Measurements from ENCODE around the gene ATP9B. TPM values are rescaled to one million over a fixed set of nuclear protein-coding genes. Genes with fewer than 3 reads are reported as not detected.

Gene ATP9B
- total and polyA plus RNA-seq, 7 donors, result 6.5 to 66.5 (median 28.1) TPM

GRCh38 chr18:79355433-79356335 lies 286.5 kb downstream of the ATP9B start:
- no peaks in the 10 kb centered on the region for H3K27me3 ChIP-seq
- peaks cover 0 to 42% (median 4%) of the 10 kb centered on the region in 4 donors for H3K36me3 ChIP-seq
- WGBS, 2 donors, result 89 to 90% methylated on average over 26 of the region's 26 CpGs
- no peak for DNase-seq
- no peaks in the 10 kb centered on the region for H3K4me1 ChIP-seq
- TF ChIP-seq EP300 (IDR thresholded peaks at IDR 0.05) (no peak), POLR2A (IDR thresholded peaks at IDR 0.05) (no peak), CTCF (IDR thresholded peaks at IDR 0.05) (no peak), POLR2AphosphoS5 (IDR thresholded peaks at IDR 0.05) (no peak)
- H3K27ac ChIP-seq, result no peak overlapping the region
- intact Hi-C loops (cut with DNase I), result no loop called here
- no peak overlapping the region for H3K4me3 ChIP-seq
- H3K9me3 ChIP-seq, result no peaks in the 10 kb centered on the region

GRCh38 chr18:79356435-79356834 lies 287.2 kb downstream of the ATP9B start:
- no peaks in the 10 kb centered on the region for H3K9me3 ChIP-seq
- no peak for DNase-seq
- peaks cover 0 to 47% (median 5%) of the 10 kb centered on the region in 4 donors for H3K36me3 ChIP-seq
- WGBS, 2 donors, result 87 to 92% methylated on average over 5 of the region's 5 CpGs
- no peaks in the 10 kb centered on the region for H3K4me1 ChIP-seq
- no peaks in the 10 kb centered on the region for H3K27me3 ChIP-seq
- intact Hi-C loops (cut with DNase I), result no loop called here
- H3K27ac ChIP-seq, result no peak overlapping the region
- no peak overlapping the region for H3K4me3 ChIP-seq
- no peak for TF ChIP-seq CTCF (IDR thresholded peaks at IDR 0.05)
- TF ChIP-seq EP300 (IDR thresholded peaks at IDR 0.05), result no peak
- no peak for TF ChIP-seq POLR2A (IDR thresholded peaks at IDR 0.05)
- no peak for TF ChIP-seq POLR2AphosphoS5 (IDR thresholded peaks at IDR 0.05)

- H3K27me3 ChIP-seq, result no peaks in the 10 kb centered on the region
- H3K4me3 ChIP-seq, result no peak overlapping the region
- H3K4me1 ChIP-seq, result no peaks in the 10 kb centered on the region
- intact Hi-C loops (cut with DNase I), result no loop called here
- no peaks in the 10 kb centered on the region for H3K9me3 ChIP-seq
- no peak for DNase-seq
- peaks cover 0 to 56% (median 9%) of the 10 kb centered on the region in 4 donors for H3K36me3 ChIP-seq
- TF ChIP-seq EP300 (IDR thresholded peaks at IDR 0.05) (no peak), POLR2AphosphoS5 (IDR thresholded peaks at IDR 0.05) (no peak), CTCF (IDR thresholded peaks at IDR 0.05) (no peak), POLR2A (IDR thresholded peaks at IDR 0.05) (no peak)
- WGBS, 2 donors, result 97 to 98% methylated on average over 12 of the region's 12 CpGs
- no peak overlapping the region for H3K27ac ChIP-seq
These were observed 291.7 kb downstream of the ATP9B start for GRCh38 chr18:79360933-79361332.

- whole genome bisulfite sequencing, 2 donors, result 85 to 86% methylated on average over 20 of the region's 20 CpGs
- Histone ChIP-seq H3K9me3 (no peaks in the 10 kb centered on the region), H3K36me3 (peaks cover 0 to 63% (median 9%) of the 10 kb centered on the region in 4 donors), H3K27me3 (no peaks in the 10 kb centered on the region), H3K27ac (no peak overlapping the region), H3K4me3 (no peak overlapping the region), H3K4me1 (no peaks in the 10 kb centered on the region)
- intact Hi-C loops (cut with DNase I), result no loop called here
- no peak for TF ChIP-seq POLR2A (IDR thresholded peaks at IDR 0.05)
- TF ChIP-seq CTCF (IDR thresholded peaks at IDR 0.05), result no peak
- no peak for TF ChIP-seq EP300 (IDR thresholded peaks at IDR 0.05)
- no peak for TF ChIP-seq POLR2AphosphoS5 (IDR thresholded peaks at IDR 0.05)
- no peak for DNase-seq
These were observed 292.8 kb downstream of the ATP9B start for GRCh38 chr18:79361766-79362522.

Measured in sigmoid colon (tissue), 7 donors.